ENCODE data around the gene KANK3. TPM values are rescaled to one million over a fixed set of nuclear protein-coding genes. Genes with fewer than 3 reads are reported as not detected.

Gene KANK3
- polyA plus RNA-seq, 1 donor (not counting 4 experiments of a cell fraction or from before 2014, with no cell fraction given), result 0.16 TPM

DNA sequence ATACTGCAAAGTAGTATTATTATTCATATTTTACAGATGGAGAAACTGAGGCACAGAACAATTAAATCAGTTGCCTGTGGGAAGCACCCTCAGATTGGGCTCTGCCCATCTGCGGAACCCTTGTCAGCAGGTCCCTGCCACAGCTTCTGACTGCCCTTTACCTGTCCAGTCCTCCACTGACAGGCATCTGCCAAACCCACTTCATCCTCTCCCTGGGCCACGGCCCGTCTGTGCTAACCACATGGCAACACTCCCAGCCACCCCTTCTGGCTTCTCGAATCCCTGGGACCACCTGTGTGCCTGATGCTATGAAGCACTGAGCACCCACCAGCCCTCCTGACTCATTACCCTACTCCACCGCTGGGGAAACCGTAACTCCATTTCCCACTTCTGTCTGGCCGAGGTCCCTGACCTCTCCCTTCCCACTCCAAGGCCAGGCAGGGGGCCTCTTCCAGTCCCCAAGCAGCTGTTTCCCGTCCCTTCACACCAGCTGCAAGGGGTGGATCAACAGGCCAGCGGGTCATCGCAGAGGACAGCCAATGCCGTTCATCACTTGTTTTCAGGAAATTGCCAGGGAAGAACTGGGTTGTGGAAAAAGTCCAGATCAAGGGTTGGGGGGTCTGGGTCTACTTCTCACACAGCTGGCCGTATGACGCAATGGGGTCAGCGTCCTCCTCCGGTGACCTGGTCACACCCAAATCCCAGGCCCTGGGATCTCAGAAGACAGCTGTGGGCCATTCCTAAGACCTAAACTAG is 2.5 kb downstream of the KANK3 start:
- no peaks in the 10 kb centered on the region for H3K36me3 ChIP-seq (ENCODE audit: control insufficient read depth in 2 of 2, extremely low read depth in 1 of 2, insufficient read depth in 2 of 2, low read length in 2 of 2)
- TF ChIP-seq, protein P1, sequence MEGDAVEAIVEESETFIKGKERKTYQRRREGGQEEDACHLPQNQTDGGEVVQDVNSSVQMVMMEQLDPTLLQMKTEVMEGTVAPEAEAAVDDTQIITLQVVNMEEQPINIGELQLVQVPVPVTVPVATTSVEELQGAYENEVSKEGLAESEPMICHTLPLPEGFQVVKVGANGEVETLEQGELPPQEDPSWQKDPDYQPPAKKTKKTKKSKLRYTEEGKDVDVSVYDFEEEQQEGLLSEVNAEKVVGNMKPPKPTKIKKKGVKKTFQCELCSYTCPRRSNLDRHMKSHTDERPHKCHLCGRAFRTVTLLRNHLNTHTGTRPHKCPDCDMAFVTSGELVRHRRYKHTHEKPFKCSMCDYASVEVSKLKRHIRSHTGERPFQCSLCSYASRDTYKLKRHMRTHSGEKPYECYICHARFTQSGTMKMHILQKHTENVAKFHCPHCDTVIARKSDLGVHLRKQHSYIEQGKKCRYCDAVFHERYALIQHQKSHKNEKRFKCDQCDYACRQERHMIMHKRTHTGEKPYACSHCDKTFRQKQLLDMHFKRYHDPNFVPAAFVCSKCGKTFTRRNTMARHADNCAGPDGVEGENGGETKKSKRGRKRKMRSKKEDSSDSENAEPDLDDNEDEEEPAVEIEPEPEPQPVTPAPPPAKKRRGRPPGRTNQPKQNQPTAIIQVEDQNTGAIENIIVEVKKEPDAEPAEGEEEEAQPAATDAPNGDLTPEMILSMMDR (optimal IDR thresholded peaks at IDR 0.05 in 1 of 3, IDR thresholded peaks at IDR 0.05 in 1 of 3, conservative IDR thresholded peaks at IDR 0.05 in 1 of 3; ENCODE audit: extremely low read depth in 1 of 3, insufficient read depth in 2 of 3, low read length in 3 of 3), result no peak
- no peak for TF ChIP-seq EZH2 (IDR thresholded peaks at IDR 0.05; ENCODE audit: low read length)
- no peak overlapping the region for H3K27ac ChIP-seq (ENCODE audit: control insufficient read depth, insufficient read depth, low read length)
- H3K9me1 ChIP-seq (ENCODE audit: control insufficient read depth, extremely low read depth, insufficient read depth, low read length), result no peaks in the 10 kb centered on the region
- DNase-seq (ENCODE audit: low read depth, low spot score), result no peak
- H3K9me3 ChIP-seq (ENCODE audit: control insufficient read depth, low read depth, low read length), result no peaks in the 10 kb centered on the region
- H3K9ac ChIP-seq (ENCODE audit: control insufficient read depth, extremely low read depth, insufficient read depth, low read length), result no peak overlapping the region
- dilution Hi-C loops (cut with MboI; ENCODE audit: extremely low pct_ligation_motif_present, low sequenced_read_pairs), result no loop called here
- no peak overlapping the region for H2AFZ ChIP-seq (ENCODE audit: control insufficient read depth, low read length)
- no peak overlapping the region for H3K4me3 ChIP-seq (ENCODE audit: control insufficient read depth in 2 of 3, extremely low read depth in 1 of 3, insufficient read depth in 2 of 3, low read depth in 1 of 3, low read length in 3 of 3)
- no peak overlapping the region for H3K4me2 ChIP-seq (ENCODE audit: control insufficient read depth, extremely low read depth, insufficient read depth, low read depth, low read length)
- peaks cover 8% of the 10 kb centered on the region for H3K27me3 ChIP-seq (ENCODE audit: control insufficient read depth, extremely low read depth, insufficient read depth, low read length)
- no peaks in the 10 kb centered on the region for H3K79me2 ChIP-seq (ENCODE audit: control insufficient read depth, insufficient read depth, low read length)
- no peak for FAIRE-seq
- H3K4me1 ChIP-seq (ENCODE audit: control insufficient read depth, extremely low read depth, insufficient read depth, low read length), result no peaks in the 10 kb centered on the region
- H4K20me1 ChIP-seq (ENCODE audit: control insufficient read depth, extremely low read depth, insufficient read depth, low read length), result no peaks in the 10 kb centered on the region

DNA sequence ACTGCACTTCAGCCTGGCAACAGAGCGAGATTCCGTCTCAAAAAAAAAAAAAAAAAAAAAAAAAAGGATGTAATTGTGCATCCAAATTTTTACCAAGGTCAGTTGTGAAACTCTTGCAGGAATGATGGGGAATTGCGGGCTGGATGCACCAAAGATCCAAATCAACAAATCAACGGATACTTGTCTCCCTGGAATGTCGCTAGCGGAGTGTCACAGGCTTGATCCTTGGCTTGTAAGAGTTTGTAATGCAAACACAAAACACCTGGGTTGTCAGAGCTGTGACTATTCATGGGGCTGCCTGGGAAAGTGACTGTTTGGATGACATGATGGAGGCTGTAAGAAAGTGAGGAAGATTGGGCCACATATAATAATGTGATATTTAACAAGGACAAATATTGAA is 4.2 kb downstream of the KANK3 start:
- Histone ChIP-seq H3K9ac (ENCODE audit: control insufficient read depth, extremely low read depth, insufficient read depth, low read length) (no peak overlapping the region), H3K9me1 (ENCODE audit: control insufficient read depth, extremely low read depth, insufficient read depth, low read length) (no peaks in the 10 kb centered on the region), H3K36me3 (ENCODE audit: control insufficient read depth in 2 of 2, extremely low read depth in 1 of 2, insufficient read depth in 2 of 2, low read length in 2 of 2) (no peaks in the 10 kb centered on the region), H4K20me1 (ENCODE audit: control insufficient read depth, extremely low read depth, insufficient read depth, low read length) (no peaks in the 10 kb centered on the region), H3K27ac (ENCODE audit: control insufficient read depth, insufficient read depth, low read length) (no peak overlapping the region), H2AFZ (ENCODE audit: control insufficient read depth, low read length) (no peak overlapping the region), H3K79me2 (ENCODE audit: control insufficient read depth, insufficient read depth, low read length) (no peaks in the 10 kb centered on the region), H3K4me3 (ENCODE audit: control insufficient read depth in 2 of 3, extremely low read depth in 1 of 3, insufficient read depth in 2 of 3, low read depth in 1 of 3, low read length in 3 of 3) (no peak overlapping the region), H3K4me2 (ENCODE audit: control insufficient read depth, extremely low read depth, insufficient read depth, low read depth, low read length) (no peak overlapping the region), H3K4me1 (ENCODE audit: control insufficient read depth, extremely low read depth, insufficient read depth, low read length) (peaks cover 4% of the 10 kb centered on the region), H3K27me3 (ENCODE audit: control insufficient read depth, extremely low read depth, insufficient read depth, low read length) (peaks cover 17% of the 10 kb centered on the region), H3K9me3 (ENCODE audit: control insufficient read depth, low read depth, low read length) (no peaks in the 10 kb centered on the region)
- DNase-seq (ENCODE audit: low read depth, low spot score), result no peak
- TF ChIP-seq EZH2 (IDR thresholded peaks at IDR 0.05; ENCODE audit: low read length), result no peak
- TF ChIP-seq, protein P1 (optimal IDR thresholded peaks at IDR 0.05 in 1 of 3, IDR thresholded peaks at IDR 0.05 in 1 of 3, conservative IDR thresholded peaks at IDR 0.05 in 1 of 3; ENCODE audit: extremely low read depth in 1 of 3, insufficient read depth in 2 of 3, low read length in 3 of 3), result no peak
- dilution Hi-C loops (cut with MboI; ENCODE audit: extremely low pct_ligation_motif_present, low sequenced_read_pairs), result no loop called here
- no peak for FAIRE-seq

Measured in keratinocyte (primary cell).